ENCODE data around the gene KRTAP5-1.

KRTAP5-1 gene

DNA sequence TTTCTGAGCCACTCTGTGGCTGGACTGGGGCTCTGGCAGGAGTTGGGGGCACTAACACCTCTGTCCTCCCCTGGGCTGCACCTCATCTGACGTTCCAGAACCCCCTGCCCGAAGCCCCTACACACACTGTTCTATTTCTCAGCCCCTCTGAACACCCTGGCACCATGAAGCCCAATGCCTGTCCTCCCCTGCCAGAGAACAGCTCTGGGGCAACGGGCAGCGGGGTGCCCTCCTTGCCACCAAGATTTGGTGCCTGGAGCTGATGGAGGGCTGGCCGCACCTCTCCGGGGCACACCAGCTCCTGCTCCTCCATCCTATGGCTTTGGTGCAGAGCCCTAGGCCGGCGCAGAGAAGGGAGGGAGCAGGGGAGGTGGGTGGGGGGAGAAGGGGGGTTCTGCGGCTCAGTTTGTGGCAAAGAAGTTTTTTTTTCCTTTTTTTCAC, 29.4 kb downstream of the KRTAP5-1 start:
- TF ChIP-seq, protein P1, sequence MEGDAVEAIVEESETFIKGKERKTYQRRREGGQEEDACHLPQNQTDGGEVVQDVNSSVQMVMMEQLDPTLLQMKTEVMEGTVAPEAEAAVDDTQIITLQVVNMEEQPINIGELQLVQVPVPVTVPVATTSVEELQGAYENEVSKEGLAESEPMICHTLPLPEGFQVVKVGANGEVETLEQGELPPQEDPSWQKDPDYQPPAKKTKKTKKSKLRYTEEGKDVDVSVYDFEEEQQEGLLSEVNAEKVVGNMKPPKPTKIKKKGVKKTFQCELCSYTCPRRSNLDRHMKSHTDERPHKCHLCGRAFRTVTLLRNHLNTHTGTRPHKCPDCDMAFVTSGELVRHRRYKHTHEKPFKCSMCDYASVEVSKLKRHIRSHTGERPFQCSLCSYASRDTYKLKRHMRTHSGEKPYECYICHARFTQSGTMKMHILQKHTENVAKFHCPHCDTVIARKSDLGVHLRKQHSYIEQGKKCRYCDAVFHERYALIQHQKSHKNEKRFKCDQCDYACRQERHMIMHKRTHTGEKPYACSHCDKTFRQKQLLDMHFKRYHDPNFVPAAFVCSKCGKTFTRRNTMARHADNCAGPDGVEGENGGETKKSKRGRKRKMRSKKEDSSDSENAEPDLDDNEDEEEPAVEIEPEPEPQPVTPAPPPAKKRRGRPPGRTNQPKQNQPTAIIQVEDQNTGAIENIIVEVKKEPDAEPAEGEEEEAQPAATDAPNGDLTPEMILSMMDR (IDR thresholded peaks at IDR 0.05; ENCODE audit: borderline replicate concordance, control extremely low read depth, extremely low read depth, insufficient read depth, missing control alignments): no peak
- no peak for DNase-seq (ENCODE audit: low spot score)
- in situ Hi-C loops (cut with MboI; ENCODE audit: low sequenced_read_pairs, unreplicated experiment): no loop called here

DNA sequence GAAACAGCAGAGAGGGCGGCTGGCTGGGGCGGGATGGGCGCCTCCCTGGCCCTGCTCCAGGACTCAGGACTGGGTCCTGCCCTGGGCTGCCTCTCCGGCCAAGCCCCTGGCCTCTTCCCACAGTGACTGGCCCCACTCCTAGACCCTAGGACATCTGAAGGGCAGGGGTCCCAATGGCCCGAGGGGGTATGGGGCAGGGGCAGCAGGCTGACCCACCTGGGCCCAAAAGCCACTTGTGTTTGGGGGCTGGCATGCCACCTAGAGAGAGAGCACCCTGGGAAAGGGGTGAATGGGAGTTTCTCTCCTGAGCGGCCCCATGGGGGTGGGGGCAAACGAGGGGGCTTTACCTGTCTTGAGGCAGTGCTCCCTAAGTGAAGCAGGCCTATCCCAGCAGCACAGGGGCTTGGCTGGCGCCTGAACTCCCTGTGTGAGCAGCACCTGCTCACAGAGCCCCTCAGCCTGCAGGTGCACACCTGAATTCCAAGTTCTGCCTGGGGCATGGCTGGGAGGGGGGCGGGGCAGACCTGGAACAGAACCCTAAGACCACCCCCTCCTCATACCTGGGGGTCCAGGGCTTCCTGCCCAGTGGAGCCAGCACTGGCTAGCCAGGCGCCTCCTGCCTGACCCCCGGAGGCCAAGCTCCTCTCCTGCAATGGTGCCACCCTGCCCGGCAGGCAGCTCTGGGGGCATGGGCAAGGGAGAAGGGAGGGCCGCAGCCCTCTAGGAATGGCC, 29.9 kb downstream of the KRTAP5-1 start:
- no peak for DNase-seq (ENCODE audit: low spot score)
- TF ChIP-seq, protein P1 (IDR thresholded peaks at IDR 0.05; ENCODE audit: borderline replicate concordance, control extremely low read depth, extremely low read depth, insufficient read depth, missing control alignments): no peak
- in situ Hi-C loops (cut with MboI; ENCODE audit: low sequenced_read_pairs, unreplicated experiment): no loop called here

DNA sequence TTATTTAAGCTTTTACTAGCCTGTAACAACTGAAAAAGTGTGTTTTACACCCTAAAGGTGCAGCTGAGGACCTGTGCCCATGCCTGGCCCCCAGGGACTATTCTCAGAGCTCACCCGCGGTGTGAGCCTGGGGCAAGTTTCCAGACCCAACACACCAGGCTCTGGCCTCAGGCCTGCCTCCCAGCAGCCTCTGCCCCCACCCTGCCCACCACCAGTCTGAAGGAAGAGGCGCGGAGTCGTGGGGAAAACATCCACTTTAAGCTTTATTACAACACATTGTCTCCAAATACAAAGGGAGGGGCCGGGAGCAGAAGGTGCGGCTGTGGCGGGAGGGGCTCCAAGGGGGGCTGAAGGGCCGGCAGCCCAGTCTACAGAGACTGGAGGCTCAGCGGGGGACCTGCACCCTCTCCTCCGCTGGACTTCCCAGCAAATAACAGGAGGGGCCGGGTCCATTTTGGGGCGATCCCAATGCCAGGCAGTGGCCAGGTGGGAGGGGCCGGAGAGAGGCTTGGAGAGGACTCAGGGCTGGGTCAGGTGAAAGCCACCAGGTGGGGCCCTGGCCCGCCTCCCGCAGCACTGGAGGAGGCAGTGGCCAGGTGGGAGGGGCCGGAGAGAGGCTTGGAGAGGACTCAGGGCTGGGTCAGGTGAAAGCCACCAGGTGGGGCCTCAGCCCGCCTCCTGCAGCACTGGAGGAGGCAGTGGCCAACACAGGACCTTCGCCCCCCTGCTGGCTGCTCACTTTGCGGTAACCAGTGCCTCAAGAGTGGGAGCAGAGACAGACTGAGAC, 31.1 kb downstream of the KRTAP5-1 start:
- DNase-seq (ENCODE audit: low spot score): no peak
- in situ Hi-C loops (cut with MboI; ENCODE audit: low sequenced_read_pairs, unreplicated experiment): no loop called here
- TF ChIP-seq, protein P1 (IDR thresholded peaks at IDR 0.05; ENCODE audit: borderline replicate concordance, control extremely low read depth, extremely low read depth, insufficient read depth, missing control alignments): no peak

DNA sequence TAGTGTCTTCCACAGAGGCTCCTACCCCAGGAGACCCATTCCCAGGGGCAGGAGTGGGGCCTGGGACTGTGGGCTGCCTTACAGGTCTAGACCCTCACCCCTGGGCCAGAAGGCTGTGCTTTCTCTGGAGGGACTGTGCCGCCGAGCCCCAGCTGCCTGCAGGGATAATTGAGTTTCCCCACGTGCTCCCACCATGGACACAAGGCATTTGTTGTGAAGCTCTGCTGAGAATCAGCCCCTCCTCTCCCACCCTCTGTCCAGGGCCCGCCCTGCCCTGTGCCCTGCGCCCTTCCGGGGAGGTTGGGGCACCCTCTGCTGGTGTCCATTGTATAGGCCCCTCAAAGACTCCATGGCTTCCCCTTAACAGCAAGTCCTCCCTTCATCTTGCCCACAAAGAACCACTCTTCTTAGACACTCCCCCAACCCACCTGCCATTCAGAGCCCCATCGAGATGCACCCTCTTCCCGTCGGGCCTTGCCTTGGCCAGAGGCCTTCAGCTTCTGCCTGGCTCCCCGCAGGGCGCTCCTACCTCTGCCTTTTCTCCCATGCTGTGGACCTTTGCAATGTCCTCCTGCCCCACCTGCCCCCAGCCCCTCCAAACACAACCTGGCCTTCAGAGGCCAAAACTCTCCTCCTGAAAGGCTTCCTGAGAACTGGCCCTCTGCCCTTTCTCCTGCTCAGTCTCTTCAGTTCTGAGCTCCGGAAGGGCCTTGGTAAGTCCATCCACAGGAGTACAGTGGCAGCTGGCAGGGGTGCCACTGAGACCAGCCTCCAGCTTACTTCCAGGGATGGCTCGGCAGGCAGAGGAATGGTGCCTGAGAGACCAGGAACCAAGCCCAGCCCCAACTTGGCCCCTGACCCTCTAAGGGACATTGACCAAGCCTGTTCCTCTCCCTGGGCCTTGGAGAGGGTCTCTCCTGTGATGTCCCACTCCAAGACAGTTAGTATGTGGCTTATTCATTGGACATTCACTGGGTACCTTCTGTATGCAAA, 35.4 kb downstream of the KRTAP5-1 start:
- TF ChIP-seq, protein P1 (IDR thresholded peaks at IDR 0.05; ENCODE audit: borderline replicate concordance, control extremely low read depth, extremely low read depth, insufficient read depth, missing control alignments): no peak
- in situ Hi-C loops (cut with MboI; ENCODE audit: low sequenced_read_pairs, unreplicated experiment): no loop called here

DNA sequence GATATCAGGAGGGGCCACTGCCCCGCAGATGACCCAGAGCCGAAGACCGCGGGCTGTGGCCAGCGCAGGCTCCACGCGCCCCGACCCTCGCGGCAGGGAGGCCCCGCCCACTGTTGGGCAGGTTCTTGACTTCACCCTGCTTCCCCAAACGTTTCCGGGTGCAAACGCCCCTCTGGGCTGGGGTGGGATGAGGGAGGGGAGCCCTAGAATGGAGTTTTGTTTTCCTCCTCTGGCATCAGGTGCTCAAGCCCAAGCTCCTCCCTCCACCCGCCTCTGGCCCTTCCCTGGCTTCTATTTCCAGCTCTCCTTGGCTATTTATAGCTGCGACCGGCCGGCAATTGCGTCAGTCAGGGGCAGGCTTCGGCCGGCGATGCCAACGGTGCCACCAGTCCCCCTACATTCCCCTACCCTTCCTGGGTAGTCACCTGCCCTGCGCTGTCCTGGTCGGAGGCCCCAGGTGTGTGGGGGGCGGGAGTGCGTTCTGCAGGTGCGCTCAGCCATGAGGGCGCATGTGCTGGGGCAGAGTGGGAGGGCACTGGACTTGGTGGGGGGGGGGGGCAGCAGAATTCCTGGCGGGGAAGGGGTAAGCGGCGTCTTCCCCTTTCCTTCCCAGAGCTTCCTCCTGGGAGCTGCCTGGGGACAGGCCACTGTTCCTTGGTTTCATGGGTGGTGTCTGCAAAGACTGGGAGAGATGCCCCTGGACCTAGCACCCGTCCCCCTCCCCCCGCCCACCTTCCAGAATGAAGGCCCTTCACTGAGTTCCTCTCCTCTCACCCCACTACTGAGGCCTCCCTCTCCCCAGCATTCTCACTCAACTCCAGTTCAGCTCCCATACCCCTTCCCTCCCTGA, 36.6 kb downstream of the KRTAP5-1 start:
- TF ChIP-seq, protein P1 (IDR thresholded peaks at IDR 0.05; ENCODE audit: borderline replicate concordance, control extremely low read depth, extremely low read depth, insufficient read depth, missing control alignments): no peak
- in situ Hi-C loops (cut with MboI; ENCODE audit: low sequenced_read_pairs, unreplicated experiment): no loop called here
- no peak for DNase-seq (ENCODE audit: low spot score)

More for the DNA sequence above, 35.4 kb downstream of the KRTAP5-1 start:
- DNase-seq (ENCODE audit: low spot score): no peak
